HCT116 (cell line): ENCODE measurements around the gene ISCU. TPM values are rescaled to one million over a fixed set of nuclear protein-coding genes. Genes with fewer than 3 reads are reported as not detected.

Experiments
- ATAC-seq: fragments of 200-7000 bp; cut with Tn5 transposase; 2 replicates; pipeline ENCODE4 v1.9.1; 2020; ENCODE audit warnings: mild to moderate bottlenecking, moderate library complexity
- BruUV-seq: library from RNA; stranded (reverse); fragments of 400-500 nt; replicated peaks from 2 replicates; lab custom pipeline; 2021; lab: Mats Ljungman, UMichigan
- CTCF ChIA-PET: fragments of 300-600 bp; sonication (Branson Sonifier 250); formaldehyde crosslinking; loops from one replicate; lab custom pipeline; 2021; ENCODE audit warnings: antibody characterized with exemption; lab: Charles Lee
- POLR2A ChIA-PET: fragments of 300-600, 350-600 bp; sonication (Branson Sonifier 250); formaldehyde crosslinking; loops from one replicate; lab custom pipeline; 2021; ENCODE audit warnings: antibody characterized with exemption; lab: Charles Lee
- RAD21 ChIA-PET, 2 experiments: fragments of 300-600 bp; sonication (Branson Sonifier 250); formaldehyde crosslinking; loops; one replicate each; lab custom pipeline; 2023; ENCODE audit warnings: low total read pairs in 2 of 2; ENCODE audit not compliant: uncharacterized antibody in 2 of 2, unreplicated experiment in 2 of 2, low non-redundant PET in 1 of 2; lab: Charles Lee
- DNase-seq: peaks from one replicate; pipeline ENCODE4 v3.0.0-alpha.2; 2010; ENCODE audit warnings: low read depth, low spot score
- H2AFZ ChIP-seq: fragments of 200-600 bp; shearing (Covaris generic), sonication (generic); 2 replicates; pipeline ENCODE4 v1.6.1; 2017; ENCODE audit warnings: low read depth, mixed run types, mixed read lengths, antibody characterized with exemption, low read length; ENCODE audit not compliant: poor library complexity, severe bottlenecking
- H3K27ac ChIP-seq: 2 replicates; pipeline ENCODE4 v1.5.1; 2012; ENCODE audit warnings: low read depth, low read length
- H3K27me3 ChIP-seq: fragments of 200-600 bp; sonication (generic); 2 replicates; pipeline ENCODE4 v1.6.1; 2016; ENCODE audit warnings: mixed run types, low read length, mixed read lengths; ENCODE audit not compliant: insufficient read depth
- H3K36me3 ChIP-seq, 2 experiments: fragments of 200-500 bp in 1 of 2; fragments of 200-600 bp in 1 of 2; sonication (Bioruptor generic) in 1 of 2; sonication (generic) in 1 of 2; 2 replicates each; pipeline versions ENCODE4 v1.5.1 to v1.6.1; 2014 to 2016; ENCODE audit warnings: low read length in 2 of 2, inconsistent platforms in 1 of 2, mixed read lengths in 1 of 2, mixed run types in 1 of 2; ENCODE audit not compliant: insufficient read depth in 2 of 2, control insufficient read depth in 1 of 2
- H3K4me1 ChIP-seq, 2 experiments: fragments of 200-600 bp in 1 of 2; sonication (generic) in 1 of 2; 2 replicates each; pipeline versions ENCODE4 v1.5.1 to v1.6.1; 2012 to 2017; ENCODE audit warnings: low read length in 2 of 2, inconsistent platforms in 1 of 2, mild to moderate bottlenecking in 1 of 2, mixed read lengths in 1 of 2, mixed run types in 1 of 2, moderate library complexity in 1 of 2; ENCODE audit not compliant: insufficient read depth in 2 of 2, control insufficient read depth in 1 of 2
- H3K4me2 ChIP-seq: fragments of 200-600 bp; sonication (generic); 2 replicates; pipeline ENCODE4 v1.6.1; 2017; ENCODE audit warnings: mixed run types, low read length, mixed read lengths
- H3K4me3 ChIP-seq, 2 experiments: fragments of 200-600 bp in 1 of 2; sonication (generic) in 1 of 2; replicated peaks in 1 of 2; 2 replicates each; pipeline ENCODE4 v1.5.1; 2011 to 2016; ENCODE audit warnings: low read length in 2 of 2, control low read depth in 1 of 2, low read depth in 1 of 2, mild to moderate bottlenecking in 1 of 2, mixed read lengths in 1 of 2, mixed run types in 1 of 2
- H3K79me2 ChIP-seq: fragments of 200-600 bp; sonication (generic); 2 replicates; pipeline ENCODE4 v1.6.1; 2017; ENCODE audit warnings: mild to moderate bottlenecking, mixed run types, low read length, moderate library complexity, mixed read lengths; ENCODE audit not compliant: insufficient read depth
- H3K9ac ChIP-seq: fragments of 200-600 bp; sonication (generic); 2 replicates; pipeline ENCODE4 v1.6.1; 2016; ENCODE audit warnings: low read length, mixed read lengths
- H3K9me2 ChIP-seq: fragments of 200-600 bp; sonication (generic), shearing (Covaris generic); 2 replicates; pipeline ENCODE4 v1.6.1; 2017; ENCODE audit warnings: mixed run types, mild to moderate bottlenecking, moderate library complexity; ENCODE audit not compliant: insufficient read depth
- H3K9me3 ChIP-seq, 2 experiments: fragments of 200-500 bp in 1 of 2; fragments of 200-600 bp in 1 of 2; sonication (Bioruptor generic) in 1 of 2; sonication (generic) in 1 of 2; 2 replicates each; pipeline ENCODE4 v1.6.1; 2014 to 2017; ENCODE audit warnings: low read length in 2 of 2, mixed read lengths in 2 of 2, inconsistent platforms in 1 of 2, low read depth in 1 of 2, mild to moderate bottlenecking in 1 of 2, mixed run types in 1 of 2, moderate library complexity in 1 of 2; ENCODE audit not compliant: control insufficient read depth in 1 of 2, insufficient read depth in 1 of 2
- H4K20me1 ChIP-seq: fragments of 200-600 bp; sonication (generic), shearing (Covaris generic); 2 replicates; pipeline ENCODE4 v1.6.1; 2017; ENCODE audit warnings: mixed run types, mild to moderate bottlenecking, moderate library complexity; ENCODE audit not compliant: insufficient read depth
- CBX3 ChIP-seq: IDR thresholded peaks from 2 replicates; pipeline ENCODE4 v1.6.1; 2012; ENCODE audit warnings: low read depth
- EGR1 ChIP-seq: IDR thresholded peaks from 2 replicates; pipeline ENCODE4 v1.6.1; 2012; ENCODE audit warnings: low read depth
- ELF1 ChIP-seq: IDR thresholded peaks from 2 replicates; pipeline ENCODE4 v1.6.1; 2012; ENCODE audit warnings: low read depth, borderline replicate concordance
- EZH2phosphoT487 ChIP-seq: fragments of 200-600 bp; IDR thresholded peaks from 2 replicates; pipeline ENCODE4 v1.6.1; 2018; ENCODE audit warnings: antibody characterized with exemption, borderline replicate concordance
- JUND ChIP-seq: IDR thresholded peaks from 2 replicates; pipeline ENCODE4 v1.6.1; 2012
- POLR2A ChIP-seq: IDR thresholded peaks from 2 replicates; pipeline ENCODE4 v1.7.0; 2011; ENCODE audit warnings: borderline replicate concordance; ENCODE audit not compliant: insufficient read depth, insufficient read length; ENCODE audit errors: extremely low read depth
- POLR2AphosphoS5 ChIP-seq: IDR thresholded peaks from 2 replicates; pipeline ENCODE4 v1.6.1; 2011; ENCODE audit warnings: mild to moderate bottlenecking, low read depth, low read length, moderate library complexity
- RAD21 ChIP-seq: IDR thresholded peaks from 2 replicates; pipeline ENCODE4 v1.6.1; 2012; ENCODE audit warnings: low read depth, mild to moderate bottlenecking
- SIN3A ChIP-seq: IDR thresholded peaks from 2 replicates; pipeline ENCODE4 v1.6.1; 2012; ENCODE audit warnings: low read depth
- SRF ChIP-seq: IDR thresholded peaks from 2 replicates; pipeline ENCODE4 v1.6.1; 2012; ENCODE audit warnings: low read depth
- YY1 ChIP-seq: IDR thresholded peaks from 2 replicates; pipeline ENCODE4 v1.6.1; 2011; ENCODE audit warnings: low read length, low read depth, moderate library complexity, mild to moderate bottlenecking; ENCODE audit not compliant: insufficient replicate concordance; ENCODE audit errors: extremely low read depth
- intact Hi-C: fragments of 100-400 bp; cut with micrococcal nuclease; formaldehyde crosslinking; loops from 2 replicates; pipeline ENCODE4 v1.10.0; 2022
- total RNA-seq: library from RNA; stranded (reverse); gene quantifications from one replicate; pipeline ENCODE4 v1.2.1, GENCODE V29; 2021; ENCODE audit not compliant: unreplicated experiment
- TF ChIP-seq, protein P1 (sequence below): IDR thresholded peaks from 2 replicates; pipeline ENCODE4 v1.6.1; 2012

Gene ISCU
- total RNA-seq, 1 experiment from 2014 or later, result 89.6 TPM

DNA sequence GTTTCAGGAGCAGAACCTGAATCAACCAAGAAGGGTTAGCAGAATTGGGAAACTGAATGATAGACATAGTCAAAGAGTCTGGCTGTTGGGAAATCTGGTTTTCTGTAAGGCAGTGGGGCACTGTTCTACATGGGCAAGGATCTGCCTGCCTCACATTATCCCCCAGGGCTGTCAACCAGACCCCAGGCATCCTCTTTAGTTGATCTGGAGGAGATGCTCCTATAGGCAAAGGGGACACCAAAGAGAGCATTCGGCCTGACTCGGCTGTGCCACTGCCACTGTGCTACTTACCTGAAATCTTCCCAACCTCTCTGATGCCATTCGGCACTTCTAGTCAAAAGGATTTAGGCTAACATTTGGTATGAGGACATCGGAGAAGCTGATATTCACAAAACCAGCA is 4.1 kb downstream of the ISCU start:
- no peak for ATAC-seq
- Histone ChIP-seq H3K79me2 (peaks cover 23% of the 10 kb centered on the region), H3K9me2 (no peaks in the 10 kb centered on the region), H3K9me3 (no peaks in the 10 kb centered on the region), H3K4me1 (peaks cover 23 to 39% of the 10 kb centered on the region in 2 experiments), H3K27me3 (no peaks in the 10 kb centered on the region), H3K4me3 (no peak overlapping the region), H3K4me2 (peak overlapping the region; percentile 51), H4K20me1 (no peaks in the 10 kb centered on the region), H2AFZ (no peak overlapping the region), H3K27ac (peak overlapping the region; percentile 58), H3K9ac (peak overlapping the region; percentile 55), H3K36me3 (peaks cover 26 to 38% of the 10 kb centered on the region in 2 experiments)
- TF ChIP-seq POLR2A (no peak), ELF1 (no peak), CBX3 (no peak), YY1 (no peak), JUND (no peak), POLR2AphosphoS5 (no peak), EGR1 (no peak), SIN3A (no peak), SRF (no peak), RAD21 (no peak), EZH2phosphoT487 (no peak)
- TF ChIP-seq, protein P1, sequence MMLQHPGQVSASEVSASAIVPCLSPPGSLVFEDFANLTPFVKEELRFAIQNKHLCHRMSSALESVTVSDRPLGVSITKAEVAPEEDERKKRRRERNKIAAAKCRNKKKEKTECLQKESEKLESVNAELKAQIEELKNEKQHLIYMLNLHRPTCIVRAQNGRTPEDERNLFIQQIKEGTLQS, result no peak
- ChIA-PET POLR2A (no interaction called here), RAD21 (no interaction called here), CTCF (interaction anchor here (0.7 to 2.1 kb wide), 4 partner anchors 51 to 648 kb away, joined by 3 to 11 read pairs (median 3); partner anchors contain the start of gene ALKBH2)
- BruUV-seq, result no TSS peak
- intact Hi-C loops, result loop anchor here (5.0 to 10.0 kb wide), 2 partner anchors 268 to 386 kb away; no protein-coding TSS in a partner anchor
- DNase-seq, result no peak
